Right lobe of liver (tissue), 4 donors: ENCODE data around the gene KRT7.

Source experiments
- POLR2A ChIP-seq: fragments of 450-650 bp; IDR thresholded peaks from one replicate; pipeline ENCODE4 v1.6.1; 2017; ENCODE audit warnings: antibody characterized with exemption, mild to moderate bottlenecking
- TF ChIP-seq, protein P1 (sequence below), 4 donors: fragments of 200-600 bp in 3 of 4; fragments of 450-650 bp in 1 of 4; IDR thresholded peaks; one replicate each; pipeline versions ENCODE4 v1.5.1 to v1.8.0; 2016 to 2022; ENCODE audit warnings: antibody characterized with exemption in 4 of 4, mild to moderate bottlenecking in 2 of 4
- donor health status: DM: no; HTN: no; CAD: no.
- donor health status: DM: no; HTN: no; CAD: no.
- donor health status: DM: no; HTN: yes; CAD: no.

DNA sequence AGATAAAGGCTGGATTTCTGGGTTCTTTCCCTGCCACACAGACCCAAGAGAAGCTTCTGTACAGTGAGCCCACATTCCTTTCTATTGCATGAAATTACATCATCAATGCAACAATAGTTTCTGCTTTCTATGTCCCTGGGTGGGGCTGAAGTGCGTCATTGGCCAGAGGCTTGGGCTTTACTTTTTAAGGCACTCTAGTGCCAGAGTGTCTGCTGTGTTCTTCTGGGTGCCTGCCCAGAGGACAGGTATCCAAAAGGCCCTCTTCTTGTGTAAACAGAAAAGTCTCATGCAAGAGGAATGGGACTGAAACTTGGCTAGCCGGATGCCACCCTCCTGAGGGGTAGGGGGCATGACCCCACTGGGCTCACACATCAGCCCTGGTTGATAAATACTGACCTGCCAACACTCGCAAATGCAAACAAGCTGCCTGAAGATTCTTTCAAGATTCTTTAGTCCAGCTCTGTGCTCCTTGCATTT is 47.3 kb downstream of the KRT7 start:
- TF ChIP-seq, protein P1, sequence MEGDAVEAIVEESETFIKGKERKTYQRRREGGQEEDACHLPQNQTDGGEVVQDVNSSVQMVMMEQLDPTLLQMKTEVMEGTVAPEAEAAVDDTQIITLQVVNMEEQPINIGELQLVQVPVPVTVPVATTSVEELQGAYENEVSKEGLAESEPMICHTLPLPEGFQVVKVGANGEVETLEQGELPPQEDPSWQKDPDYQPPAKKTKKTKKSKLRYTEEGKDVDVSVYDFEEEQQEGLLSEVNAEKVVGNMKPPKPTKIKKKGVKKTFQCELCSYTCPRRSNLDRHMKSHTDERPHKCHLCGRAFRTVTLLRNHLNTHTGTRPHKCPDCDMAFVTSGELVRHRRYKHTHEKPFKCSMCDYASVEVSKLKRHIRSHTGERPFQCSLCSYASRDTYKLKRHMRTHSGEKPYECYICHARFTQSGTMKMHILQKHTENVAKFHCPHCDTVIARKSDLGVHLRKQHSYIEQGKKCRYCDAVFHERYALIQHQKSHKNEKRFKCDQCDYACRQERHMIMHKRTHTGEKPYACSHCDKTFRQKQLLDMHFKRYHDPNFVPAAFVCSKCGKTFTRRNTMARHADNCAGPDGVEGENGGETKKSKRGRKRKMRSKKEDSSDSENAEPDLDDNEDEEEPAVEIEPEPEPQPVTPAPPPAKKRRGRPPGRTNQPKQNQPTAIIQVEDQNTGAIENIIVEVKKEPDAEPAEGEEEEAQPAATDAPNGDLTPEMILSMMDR (IDR thresholded peaks at IDR 0.05) = no peak
- no peak for TF ChIP-seq POLR2A
